Smooth muscle cell (in vitro differentiated cells): ENCODE results near the gene LACRT. TPM values are rescaled to one million over a fixed set of nuclear protein-coding genes. Genes with fewer than 3 reads are reported as not detected.

Experiments
- DNase-seq: peaks from one replicate; lab custom pipeline; 2025; ENCODE audit not compliant: unreplicated experiment; lab: John Stamatoyannopoulos, UW
- H2AFZ ChIP-seq: fragments of 200-600 bp; sonication (generic); 2 replicates; pipeline ENCODE4 v1.6.0; 2016; ENCODE audit warnings: antibody characterized with exemption, low read depth, mild to moderate bottlenecking
- H3F3A ChIP-seq: fragments of 200-600 bp; sonication (generic); 2 replicates; pipeline ENCODE4 v1.6.0; 2017; ENCODE audit warnings: antibody characterized with exemption, low read depth
- H3K27ac ChIP-seq: fragments of 200-600 bp; sonication (generic); 2 replicates; pipeline ENCODE4 v1.5.1; 2016; ENCODE audit warnings: low read depth, mild to moderate bottlenecking
- H3K27me3 ChIP-seq: fragments of 200-600 bp; sonication (generic); 2 replicates; pipeline ENCODE4 v1.6.1; 2016; ENCODE audit warnings: low read depth, mild to moderate bottlenecking
- H3K36me3 ChIP-seq: fragments of 200-600 bp; sonication (generic); 2 replicates; pipeline ENCODE4 v1.5.1; 2016; ENCODE audit warnings: low read depth
- H3K4me1 ChIP-seq: fragments of 200-600 bp; sonication (generic); 2 replicates; pipeline ENCODE4 v1.5.1; 2016; ENCODE audit warnings: low read depth
- H3K4me2 ChIP-seq: fragments of 200-600 bp; sonication (generic); 2 replicates; pipeline ENCODE4 v1.6.0; 2016; ENCODE audit warnings: mild to moderate bottlenecking
- H3K4me3 ChIP-seq: fragments of 200-600 bp; sonication (generic); 2 replicates; pipeline ENCODE4 v1.5.1; 2016; ENCODE audit warnings: mild to moderate bottlenecking
- H3K79me2 ChIP-seq: fragments of 200-600 bp; sonication (generic); 2 replicates; pipeline ENCODE4 v1.6.0; 2016; ENCODE audit warnings: low read depth, mild to moderate bottlenecking
- H3K9ac ChIP-seq: fragments of 200-600 bp; sonication (generic); 2 replicates; pipeline ENCODE4 v1.6.0; 2016; ENCODE audit warnings: low read depth
- H3K9me3 ChIP-seq: fragments of 200-600 bp; sonication (generic); replicated peaks from 2 replicates; pipeline ENCODE4 v1.5.1; 2016; ENCODE audit warnings: low read depth
- H4K20me1 ChIP-seq: fragments of 200-600 bp; sonication (generic); 2 replicates; pipeline ENCODE4 v1.6.0; 2016; ENCODE audit warnings: low read depth
- CTCF ChIP-seq: fragments of 200-600 bp; sonication (generic); IDR thresholded peaks from 2 replicates; pipeline ENCODE4 v1.5.1; 2017; ENCODE audit warnings: borderline replicate concordance, mild to moderate bottlenecking, antibody characterized with exemption; ENCODE audit not compliant: insufficient read depth, poor library complexity, severe bottlenecking
- WGBS: methylation state at CpG from one replicate; pipeline ENCODE4 v1.1.7; 2016; ENCODE audit warnings: low lambda C conversion rate; 5-methylcytosine and 5-hydroxymethylcytosine counted together
- polyA plus RNA-seq: library from polyadenylated mRNA; unstranded; fragments of >200 nt; fragmentation: Nextera tagmentation; extraction: Ambion mirVana; gene quantifications from 2 replicates; pipeline ENCODE4 v1.2.1, GENCODE V29; 2016
- total RNA-seq: library from RNA; depleted of rRNA; stranded (reverse); fragments of >200 nt; gene quantifications from 2 replicates; pipeline ENCODE4 v1.2.3, GENCODE V29; 2014

The LACRT gene
- total and polyA plus RNA-seq, 2 experiments from 2014 or later = not detected

- no peak for TF ChIP-seq CTCF
- H3K9me3 ChIP-seq = no peaks in the 10 kb centered on the region
- no peak for DNase-seq
- H2AFZ ChIP-seq = no peak overlapping the region
- H3K4me2 ChIP-seq = no peak overlapping the region
- 85% methylated on average over 9 of the region's 9 CpGs for WGBS
- no peak overlapping the region for H3K27ac ChIP-seq
- no peak overlapping the region for H3K9ac ChIP-seq
- no peaks in the 10 kb centered on the region for H3F3A ChIP-seq
- no peaks in the 10 kb centered on the region for H4K20me1 ChIP-seq
- peaks cover 8% of the 10 kb centered on the region for H3K4me1 ChIP-seq
- H3K27me3 ChIP-seq = no peaks in the 10 kb centered on the region
- H3K79me2 ChIP-seq = no peaks in the 10 kb centered on the region
- H3K36me3 ChIP-seq = no peaks in the 10 kb centered on the region
- H3K4me3 ChIP-seq = no peak overlapping the region
Observed at GRCh38 chr12:54653025-54653424, 18.3 kb upstream of the LACRT start.

GRCh38 chr12:54650889-54651288 lies 16.2 kb upstream of the LACRT start:
- Histone ChIP-seq H3K9ac (no peak overlapping the region), H3K36me3 (no peaks in the 10 kb centered on the region), H3F3A (no peaks in the 10 kb centered on the region), H3K27me3 (peaks cover 16% of the 10 kb centered on the region), H3K79me2 (no peaks in the 10 kb centered on the region), H3K4me3 (no peak overlapping the region), H4K20me1 (no peaks in the 10 kb centered on the region), H3K27ac (no peak overlapping the region), H2AFZ (no peak overlapping the region), H3K4me2 (no peak overlapping the region), H3K4me1 (peaks cover 8% of the 10 kb centered on the region), H3K9me3 (no peaks in the 10 kb centered on the region)
- no peak for TF ChIP-seq CTCF
- WGBS = 79% methylated on average over 5 of the region's 5 CpGs
- DNase-seq = no peak

- no peak for TF ChIP-seq CTCF
- Histone ChIP-seq H3K4me2 (no peak overlapping the region), H2AFZ (no peak overlapping the region), H3K27ac (no peak overlapping the region), H3K4me1 (peaks cover 8% of the 10 kb centered on the region), H3K9ac (no peak overlapping the region), H3K79me2 (no peaks in the 10 kb centered on the region), H3K4me3 (no peak overlapping the region), H3K27me3 (peaks cover 21% of the 10 kb centered on the region), H3K9me3 (no peaks in the 10 kb centered on the region), H3F3A (no peaks in the 10 kb centered on the region), H4K20me1 (no peaks in the 10 kb centered on the region), H3K36me3 (no peaks in the 10 kb centered on the region)
- 63% methylated on average over 4 of the region's 4 CpGs for WGBS
- DNase-seq = no peak
Observed at GRCh38 chr12:54650409-54650808, 15.7 kb upstream of the LACRT start.

- peaks cover 26% of the 10 kb centered on the region for H3K27me3 ChIP-seq
- H3K4me1 ChIP-seq = peaks cover 4% of the 10 kb centered on the region
- WGBS = 82% methylated on average over 1 of the region's 1 CpG
- DNase-seq = no peak
- no peak overlapping the region for H3K27ac ChIP-seq
- H3K9ac ChIP-seq = no peak overlapping the region
- no peaks in the 10 kb centered on the region for H3F3A ChIP-seq
- H2AFZ ChIP-seq = no peak overlapping the region
- no peak overlapping the region for H3K4me3 ChIP-seq
- no peak for TF ChIP-seq CTCF
- no peaks in the 10 kb centered on the region for H3K79me2 ChIP-seq
- H3K9me3 ChIP-seq = no peaks in the 10 kb centered on the region
- H3K4me2 ChIP-seq = no peak overlapping the region
- no peaks in the 10 kb centered on the region for H3K36me3 ChIP-seq
- no peaks in the 10 kb centered on the region for H4K20me1 ChIP-seq
Observed at GRCh38 chr12:54649825-54650224, 15.1 kb upstream of the LACRT start.
